Activated gamma-delta T cell treated with anti-CD3 and anti-CD28 coated beads, Interleukin-2, amount 50 U/mL, for 16 hours (primary cell): ENCODE measurements around the gene TSPAN9.

Experiments
- DNase-seq: peaks from one replicate; pipeline ENCODE4 v3.0.0-alpha.2; 2020; ENCODE audit warnings: low read depth

TSPAN9 gene

DNA sequence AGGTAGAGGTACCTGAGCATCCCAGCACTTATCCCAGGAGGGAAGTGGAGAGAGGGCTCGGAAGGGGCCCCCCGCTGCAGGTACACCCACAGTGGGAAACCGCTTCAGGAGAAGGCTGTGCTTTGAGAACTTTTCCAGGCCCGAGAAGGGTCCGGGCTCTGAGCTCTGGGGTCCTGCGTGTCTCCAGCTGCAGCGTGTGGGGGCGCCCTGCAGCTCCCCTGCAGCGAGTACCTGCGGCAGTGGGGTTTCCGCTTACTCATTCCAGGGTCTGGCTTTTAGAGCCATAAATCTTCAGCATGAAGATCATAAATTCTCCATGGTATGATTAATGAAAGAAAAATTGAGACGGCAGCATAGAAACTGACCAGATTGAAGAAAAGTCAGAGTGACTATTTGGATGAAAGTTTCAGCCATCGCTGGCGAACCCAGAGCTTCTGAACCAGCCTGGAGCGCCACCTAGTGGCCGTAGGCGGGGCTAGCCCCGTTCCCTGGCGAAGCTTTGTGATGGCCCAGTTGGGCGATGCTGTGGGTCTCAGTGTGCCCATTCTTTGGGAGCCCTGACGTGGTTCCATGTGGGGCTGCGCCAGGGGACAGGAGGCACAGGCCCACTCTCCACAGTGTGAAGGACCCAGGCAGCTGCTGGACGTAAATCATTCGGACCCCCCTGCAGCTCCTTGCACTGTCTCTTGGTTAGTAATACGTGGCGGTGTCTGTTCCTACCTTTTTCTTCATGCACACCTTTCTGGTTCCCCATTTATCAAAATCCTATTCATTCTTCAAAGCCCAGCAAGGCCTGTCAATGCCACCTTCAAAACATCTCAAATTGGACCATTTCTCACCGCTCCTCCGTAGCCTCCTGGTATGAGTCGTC is 198.2 kb downstream of the TSPAN9 start:
- peak; percentile 53 for DNase-seq

GRCh38 chr12:3276226-3276625 is 199.0 kb downstream of the TSPAN9 start:
- DNase-seq = no peak

DNA sequence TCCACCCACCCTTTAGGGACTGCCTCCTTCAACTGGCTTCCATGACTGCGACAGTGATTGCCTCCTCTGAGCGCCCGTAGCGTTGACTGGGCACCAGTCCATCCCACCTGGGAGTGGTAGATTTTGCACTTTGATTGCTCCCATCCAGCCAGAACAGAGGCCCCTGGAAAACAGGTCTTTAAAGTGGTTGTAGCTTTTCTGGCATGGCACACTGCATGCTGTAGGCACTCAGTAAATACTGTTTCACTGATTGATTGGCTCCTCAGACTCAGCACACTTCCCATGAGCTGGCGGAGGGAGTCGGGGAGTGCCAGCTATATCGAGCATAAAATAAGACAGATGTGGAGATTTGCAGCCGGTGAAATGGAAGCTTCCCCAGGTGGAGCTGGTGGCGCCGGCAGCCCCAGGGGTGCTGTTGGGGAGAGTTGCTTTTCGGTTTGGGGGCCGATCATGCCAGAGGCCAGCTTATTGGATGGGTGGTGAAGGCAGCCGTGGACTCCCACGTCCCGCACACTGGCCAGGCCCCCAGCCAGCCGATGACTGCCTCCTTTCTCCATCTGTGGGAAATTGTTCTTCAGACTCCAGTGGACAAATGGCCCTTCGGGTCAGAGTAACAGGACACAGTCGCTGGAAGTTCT is 200.2 kb downstream of the TSPAN9 start:
- no peak for DNase-seq

- no peak for DNase-seq
Measured at GRCh38 chr12:3278681-3279414, 201.7 kb downstream of the TSPAN9 start.

GRCh38 chr12:3279415-3279780 is 202.2 kb downstream of the TSPAN9 start:
- no peak for DNase-seq

DNA sequence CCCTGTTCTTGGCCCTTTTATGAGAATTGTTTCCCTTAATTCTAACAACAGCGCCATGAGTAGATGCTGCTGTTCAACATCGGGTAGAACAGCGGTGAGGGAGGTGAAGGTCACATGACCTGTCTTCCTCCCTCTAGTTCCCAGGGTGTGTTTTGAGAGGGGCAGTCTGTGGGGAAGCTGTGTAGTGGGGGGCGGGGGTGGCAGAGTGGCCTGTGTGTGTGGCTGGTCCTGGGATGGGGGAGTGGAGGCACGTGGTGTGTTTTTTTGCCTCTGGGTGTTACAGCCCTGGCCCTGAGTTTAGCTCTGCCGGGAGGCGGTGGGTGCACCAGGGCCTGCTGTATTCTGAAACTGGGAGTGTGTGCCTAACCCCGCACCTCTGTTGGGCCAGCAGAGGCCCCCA is 202.7 kb downstream of the TSPAN9 start:
- no peak for DNase-seq

- DNase-seq = no peak
Measured at GRCh38 chr12:3280967-3281366, 203.8 kb downstream of the TSPAN9 start.

DNA sequence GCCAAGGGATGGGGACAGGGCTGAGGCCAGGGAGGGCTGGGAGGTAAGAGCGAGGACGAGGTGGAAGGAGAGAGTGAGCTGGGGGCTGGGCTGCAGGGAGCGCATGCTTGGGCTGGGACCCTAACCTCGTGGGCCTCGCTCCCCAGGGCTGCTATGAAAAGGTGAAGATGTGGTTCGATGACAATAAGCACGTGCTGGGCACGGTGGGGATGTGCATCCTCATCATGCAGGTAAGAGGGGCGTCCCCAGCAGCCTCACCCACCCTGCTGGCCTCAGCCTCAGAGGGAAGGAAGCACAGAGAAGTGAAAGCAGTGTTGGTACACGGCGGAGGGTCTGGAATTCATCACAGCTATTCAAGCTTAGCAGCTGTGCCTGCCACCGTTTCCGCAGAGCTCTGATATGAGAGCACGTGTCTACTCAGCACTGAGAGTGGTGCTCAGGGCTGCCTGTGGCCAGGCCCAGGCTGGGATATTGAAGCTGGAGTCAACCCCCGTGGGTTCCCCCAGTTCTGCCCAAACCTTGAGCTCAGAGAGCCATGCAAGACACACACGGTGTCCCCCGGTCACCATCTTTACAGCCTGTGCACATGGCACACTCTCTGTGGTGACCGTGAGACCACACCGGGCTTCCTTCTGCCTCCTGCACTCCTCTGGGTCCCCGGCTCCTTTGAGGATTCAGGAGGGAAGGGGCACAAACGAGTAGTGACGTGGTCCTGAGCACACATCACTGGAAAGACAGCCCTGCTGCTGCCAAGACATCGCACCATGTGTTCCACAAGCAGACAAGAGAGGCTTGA is 204.6 kb downstream of the TSPAN9 start:
- no peak for DNase-seq

- no peak for DNase-seq
Measured at GRCh38 chr12:3282384-3282670, 205.1 kb downstream of the TSPAN9 start.

DNA sequence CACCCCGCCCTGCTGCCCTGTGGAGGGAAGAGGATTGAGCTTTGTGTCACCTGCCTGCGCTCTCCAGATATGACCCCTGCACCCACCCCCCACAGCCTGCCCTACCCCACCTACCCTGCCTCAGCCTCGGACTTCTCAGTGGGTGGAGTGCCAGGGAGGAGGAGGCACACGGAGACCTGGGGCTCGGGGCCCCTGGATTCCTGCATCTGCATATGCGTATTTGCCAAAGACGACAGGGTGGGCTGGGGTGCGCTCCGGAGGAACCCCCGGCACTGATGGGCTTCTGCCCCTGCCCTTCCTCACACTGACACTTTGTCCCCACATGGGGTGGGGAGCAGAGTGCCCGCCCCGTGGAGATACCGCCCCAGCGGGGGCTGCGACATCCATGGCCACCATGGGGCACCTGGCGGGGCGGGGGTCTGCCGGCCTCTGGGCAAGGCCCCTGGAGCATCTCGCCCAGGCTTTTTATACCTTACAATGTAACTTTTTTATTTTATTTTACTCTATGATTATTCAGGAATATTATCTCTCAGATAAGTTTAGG is 206.0 kb downstream of the TSPAN9 start:
- DNase-seq = no peak

GRCh38 chr12:3284405-3284804 is 207.2 kb downstream of the TSPAN9 start:
- DNase-seq = no peak

DNA sequence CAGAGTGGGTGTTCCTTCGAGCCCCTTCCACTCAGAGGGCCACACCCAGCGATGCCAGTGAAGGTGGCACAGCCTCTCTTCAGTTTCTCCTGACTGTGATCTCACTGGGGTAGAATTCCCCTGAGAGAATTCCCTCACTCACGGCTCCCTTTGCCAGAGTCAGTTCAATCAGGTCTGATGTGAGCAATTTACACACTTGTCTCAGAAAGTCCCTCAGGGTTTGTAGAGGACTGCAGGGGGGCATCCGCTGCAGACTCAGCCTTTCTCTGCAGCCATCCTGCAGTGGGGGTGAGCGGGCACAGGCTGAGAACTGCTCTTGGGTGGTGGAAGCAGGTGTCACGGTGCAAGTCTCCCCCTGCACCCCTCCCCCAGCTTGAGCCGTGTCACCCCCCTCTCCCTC is 208.4 kb downstream of the TSPAN9 start:
- no peak for DNase-seq

DNA sequence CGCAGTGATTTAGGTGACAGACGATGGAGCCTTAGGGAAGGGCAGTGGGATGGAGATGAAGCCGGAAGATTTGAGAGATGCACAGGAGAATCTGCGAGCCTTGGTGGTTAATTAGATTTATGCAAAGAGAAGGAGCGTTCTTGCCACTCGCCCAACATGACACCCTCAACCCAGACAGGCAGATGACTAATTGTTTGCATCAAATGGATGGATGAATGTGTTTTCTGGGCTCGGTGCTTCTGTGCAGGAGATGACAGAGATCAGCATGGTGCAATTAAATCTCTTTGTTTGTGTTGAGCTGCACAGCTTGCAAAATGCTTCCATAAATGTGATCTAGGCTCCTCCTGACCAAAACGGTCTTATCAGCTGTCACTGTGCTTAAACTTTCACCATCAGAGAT is 211.5 kb downstream of the TSPAN9 start:
- DNase-seq = no peak

GRCh38 chr12:3289702-3290101 is 212.5 kb downstream of the TSPAN9 start:
- DNase-seq = no peak

GRCh38 chr12:3291939-3292338 is 214.8 kb downstream of the TSPAN9 start:
- DNase-seq = no peak

DNA sequence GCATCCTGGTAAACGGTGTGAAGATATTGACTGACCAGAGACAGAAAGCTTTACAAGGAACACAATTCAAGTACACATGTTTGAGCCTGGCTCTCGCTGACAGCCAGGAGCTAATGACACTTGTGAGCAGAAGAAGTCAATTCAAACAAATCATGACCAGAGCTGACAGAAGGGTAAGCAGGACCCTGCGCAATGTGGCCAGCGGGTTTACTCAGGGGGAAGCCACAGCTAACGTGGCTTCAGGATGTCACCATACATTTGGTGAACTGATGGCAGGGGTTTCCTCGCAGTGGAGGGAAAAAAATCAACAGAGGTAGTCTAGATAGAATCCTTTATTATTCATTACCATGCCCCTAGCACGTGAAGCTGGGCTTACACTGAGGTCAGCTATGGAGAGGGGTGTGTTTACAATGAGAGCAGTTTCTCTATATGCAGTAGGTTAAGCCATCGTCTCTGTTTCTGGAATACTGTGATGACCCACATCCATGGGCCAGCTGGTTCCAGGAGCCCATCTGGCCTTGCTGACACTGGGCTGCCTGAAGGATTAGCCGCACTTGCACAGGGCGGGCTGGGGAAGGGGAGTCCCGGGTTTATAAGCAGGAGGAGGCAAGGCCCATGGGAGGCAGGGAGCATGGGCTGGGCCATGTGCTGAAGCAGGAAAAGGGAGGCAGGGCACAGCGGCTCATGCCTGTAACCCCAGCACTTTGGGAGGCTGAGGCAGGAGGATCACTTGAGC is 215.7 kb downstream of the TSPAN9 start:
- no peak for DNase-seq

DNA sequence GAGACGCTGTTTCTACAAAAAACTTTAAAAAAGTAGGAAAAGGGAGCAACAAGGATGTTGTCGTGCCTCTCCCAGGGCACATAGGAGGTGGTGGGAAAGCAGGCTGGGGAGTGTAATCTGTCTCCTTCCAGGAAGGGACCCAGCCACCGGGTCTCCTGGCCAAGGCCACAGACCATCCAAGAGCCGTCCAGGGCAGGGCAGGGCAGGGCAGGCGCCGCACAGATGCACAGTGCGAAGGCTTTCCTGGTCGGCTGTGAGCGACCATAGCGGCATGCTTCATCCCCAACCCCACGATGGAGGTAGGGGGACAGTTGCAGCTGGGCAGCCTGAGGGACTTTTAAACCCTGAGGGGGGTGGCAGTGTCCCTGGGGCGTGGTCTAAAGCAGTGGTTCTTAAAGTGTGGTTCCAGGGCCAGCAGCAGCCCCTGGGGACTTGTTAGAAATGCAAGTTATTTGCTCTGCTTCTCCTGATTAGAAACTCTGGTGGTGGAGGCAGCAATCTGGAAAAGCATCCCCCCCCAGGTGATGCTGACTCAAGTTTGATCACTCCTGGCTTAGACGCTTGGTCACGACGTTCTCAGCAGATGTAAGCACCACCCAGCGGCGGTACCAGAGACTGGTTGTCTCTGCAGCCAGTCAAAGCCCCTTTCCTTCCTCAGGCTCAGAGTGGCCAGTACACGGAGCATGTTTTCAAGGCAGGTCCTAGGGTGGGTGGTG is 216.4 kb downstream of the TSPAN9 start:
- DNase-seq = no peak

DNA sequence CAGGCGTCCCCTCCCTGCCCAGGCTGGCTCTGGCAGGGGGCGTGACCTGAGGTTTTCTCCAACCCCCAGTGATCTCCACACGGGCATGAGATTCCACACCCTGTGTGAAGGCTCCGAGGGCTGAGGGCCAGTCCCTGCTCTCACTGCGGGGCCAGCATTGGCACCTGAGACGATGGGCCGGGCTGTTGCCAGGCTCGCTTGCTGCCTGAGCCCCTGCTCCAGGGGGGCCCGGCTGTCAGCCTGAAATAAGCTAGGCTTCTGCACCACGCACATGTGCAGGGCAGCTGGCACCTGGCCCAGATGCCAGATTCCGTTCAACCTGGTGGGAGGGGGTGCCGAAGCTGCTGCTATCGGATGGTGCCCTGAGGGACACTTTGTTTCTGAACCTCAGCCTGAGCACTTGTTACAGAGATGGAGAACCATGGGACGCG is 217.3 kb downstream of the TSPAN9 start:
- no peak for DNase-seq

GRCh38 chr12:3295225-3295624 is 218.0 kb downstream of the TSPAN9 start:
- no peak for DNase-seq

GRCh38 chr12:3295646-3296408 is 218.6 kb downstream of the TSPAN9 start:
- no peak for DNase-seq
